CD14-positive monocyte (primary cell): ENCODE results near the gene TTC21A. TPM values are rescaled to one million over a fixed set of nuclear protein-coding genes. Genes with fewer than 3 reads are reported as not detected.

Source experiments
- DNase-seq, 3 donors: peaks; one replicate each; pipeline ENCODE4 v3.0.0-alpha.2; 2011 to 2022
- H2AFZ ChIP-seq: 2 replicates; pipeline ENCODE4 v1.6.0; 2012; ENCODE audit warnings: mild to moderate bottlenecking, low read depth, low read length, inconsistent platforms; ENCODE audit not compliant: insufficient read depth, poor library complexity, severe bottlenecking
- H3K27ac ChIP-seq, 2 donors: 1 replicate in 1 of 2; 2 replicates in 1 of 2; pipeline ENCODE4 v1.5.1; 2012 to 2013; ENCODE audit warnings: low read length in 2 of 2, control low read depth in 1 of 2, inconsistent platforms in 1 of 2, low read depth in 1 of 2, mild to moderate bottlenecking in 1 of 2
- H3K27me3 ChIP-seq, 2 donors: one replicate each; pipeline versions ENCODE4 v1.6.0 to v1.6.1; 2011 to 2013; ENCODE audit warnings: low read length in 2 of 2; ENCODE audit not compliant: control insufficient read depth in 2 of 2, insufficient read depth in 2 of 2
- H3K36me3 ChIP-seq, 2 donors: replicated peaks in 1 of 2; 1 replicate in 1 of 2; 2 replicates in 1 of 2; pipeline versions ENCODE4 v1.5.1 to v1.6.1; 2012 to 2013; ENCODE audit warnings: low read length in 2 of 2, control low read depth in 1 of 2, inconsistent platforms in 1 of 2, mild to moderate bottlenecking in 1 of 2; ENCODE audit not compliant: insufficient read depth in 2 of 2, control insufficient read depth in 1 of 2
- H3K4me1 ChIP-seq, 2 donors: 1 replicate in 1 of 2; 2 replicates in 1 of 2; pipeline versions ENCODE4 v1.5.1 to v1.6.1; 2012 to 2013; ENCODE audit warnings: low read length in 2 of 2, control low read depth in 1 of 2, inconsistent platforms in 1 of 2, mild to moderate bottlenecking in 1 of 2, moderate library complexity in 1 of 2; ENCODE audit not compliant: insufficient read depth in 2 of 2, control insufficient read depth in 1 of 2
- H3K4me2 ChIP-seq: replicated peaks from 2 replicates; pipeline ENCODE3; 2012; ENCODE audit warnings: low read length, moderate library complexity, mild to moderate bottlenecking; ENCODE audit not compliant: poor library complexity, severe bottlenecking; ENCODE audit errors: extremely low read depth
- H3K4me3 ChIP-seq, 3 experiments: fragments of 200-600 bp in 1 of 3; sonication (generic) in 1 of 3; replicated peaks in 1 of 3; 1 replicate in 2 of 3; 2 replicates in 1 of 3; pipeline ENCODE4 v1.5.1; 2011 to 2013; ENCODE audit warnings: low read length in 3 of 3, mild to moderate bottlenecking in 3 of 3, control low read depth in 2 of 3, low read depth in 2 of 3, inconsistent platforms in 1 of 3, moderate library complexity in 1 of 3
- H3K79me2 ChIP-seq: 2 replicates; pipeline ENCODE4 v1.6.0; 2012; ENCODE audit warnings: mild to moderate bottlenecking, control low read depth, inconsistent platforms, low read length, moderate library complexity; ENCODE audit not compliant: insufficient read depth
- H3K9ac ChIP-seq: 2 replicates; pipeline ENCODE4 v1.6.0; 2017; ENCODE audit warnings: low read length, mild to moderate bottlenecking; ENCODE audit not compliant: insufficient read depth, poor library complexity, severe bottlenecking
- H3K9me3 ChIP-seq, 2 donors: replicated peaks in 1 of 2; 1 replicate in 1 of 2; 2 replicates in 1 of 2; pipeline versions ENCODE4 v1.5.1 to v1.6.1; 2012 to 2013; ENCODE audit warnings: low read length in 2 of 2, control low read depth in 1 of 2; ENCODE audit not compliant: control insufficient read depth in 1 of 2, insufficient read depth in 1 of 2
- H4K20me1 ChIP-seq: 2 replicates; pipeline ENCODE4 v1.6.0; 2012; ENCODE audit warnings: mild to moderate bottlenecking, low read length, control low read depth, moderate library complexity; ENCODE audit not compliant: insufficient read depth
- H3K27ac Mint-ChIP-seq, 7 donors: one replicate each; pipeline ENCODE4 v1.8.0; 2020; ENCODE audit warnings: mild to moderate bottlenecking in 7 of 7, mixed read lengths in 7 of 7, moderate library complexity in 6 of 7, inconsistent platforms in 2 of 7
- H3K27me3 Mint-ChIP-seq, 3 donors: one replicate each; pipeline ENCODE4 v1.8.0; 2021 to 2022; ENCODE audit warnings: low read depth in 3 of 3, mild to moderate bottlenecking in 3 of 3, mixed read lengths in 3 of 3, moderate library complexity in 3 of 3, inconsistent platforms in 1 of 3
- H3K36me3 Mint-ChIP-seq, 2 donors: one replicate each; pipeline ENCODE4 v1.8.0; 2020; ENCODE audit warnings: mixed read lengths in 2 of 2, inconsistent platforms in 1 of 2, mild to moderate bottlenecking in 1 of 2
- H3K4me1 Mint-ChIP-seq: one replicate; pipeline ENCODE4 v1.8.0; 2020; ENCODE audit warnings: mild to moderate bottlenecking, mixed read lengths
- H3K4me3 Mint-ChIP-seq, 2 donors: one replicate each; pipeline ENCODE4 v1.8.0; 2020; ENCODE audit warnings: mild to moderate bottlenecking in 2 of 2, mixed read lengths in 2 of 2, moderate library complexity in 1 of 2
- H3K9me3 Mint-ChIP-seq, 7 donors: one replicate each; pipeline ENCODE4 v1.8.0; 2020 to 2022; ENCODE audit warnings: mixed read lengths in 7 of 7, mild to moderate bottlenecking in 6 of 7, moderate library complexity in 6 of 7, inconsistent platforms in 2 of 7
- WGBS: methylation state at CpG from one replicate; pipeline ENCODE4 v1.1.5; 2013; ENCODE audit warnings: missing lambda C conversion rate; ENCODE audit not compliant: insufficient coverage; 5-methylcytosine and 5-hydroxymethylcytosine counted together
- intact Hi-C, 2 donors: fragments of 100-400 bp; cut with micrococcal nuclease; formaldehyde crosslinking; loops; one replicate each; pipeline versions ENCODE4 v1.15.0 to v1.15.1; 2023
- polyA plus RNA-seq, 3 donors: library from polyadenylated mRNA; depleted of rRNA in 1 of 3; unstranded in 2 of 3; stranded (reverse) in 1 of 3; fragments of 300-500 nt in 2 of 3; fragments of >200 nt in 1 of 3; fragmentation: Illumina TruSeq in 2 of 3; gene quantifications; 1 replicate in 2 of 3; 2 replicates in 1 of 3; pipeline ENCODE4 v1.2.3, GENCODE V29; 2012 to 2021
- TF ChIP-seq, protein P1 (sequence below): fragments of 200-600 bp; IDR thresholded peaks from one replicate; pipeline ENCODE4 v1.8.0; 2022; ENCODE audit warnings: antibody characterized with exemption, mild to moderate bottlenecking

The TTC21A gene
- polyA plus RNA-seq, 3 donors: 0.67 to 12.9 (median 2.2) TPM

DNA sequence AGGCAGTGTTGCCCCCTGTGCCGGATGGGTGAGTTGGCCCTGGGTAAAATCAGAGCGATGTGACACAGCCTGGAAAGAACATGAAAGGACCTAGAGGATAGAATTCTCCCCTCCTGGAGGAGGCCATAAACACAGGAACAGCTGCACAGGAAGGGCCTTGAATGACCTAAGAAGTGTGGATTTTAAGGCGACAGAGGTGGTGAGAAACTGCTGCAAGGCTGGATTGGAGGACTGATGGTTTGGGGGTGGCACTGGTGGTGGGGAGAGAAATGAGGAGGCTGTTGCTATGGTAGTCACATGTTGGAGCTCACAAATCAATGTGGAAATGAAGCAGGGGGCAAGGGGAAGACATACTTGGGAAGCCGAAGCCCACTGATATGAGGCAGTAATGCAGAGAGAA, 71.1 kb downstream of the TTC21A start:
- H3K9ac ChIP-seq: no peak overlapping the region
- WGBS: 89% methylated on average over 3 of the region's 4 CpGs
- peaks cover 5 to 8% of the 10 kb centered on the region in 2 donors for H3K27me3 ChIP-seq
- no peak overlapping the region for H3K27ac ChIP-seq
- Mint-ChIP-seq H3K27me3 (peaks cover 16 to 19% (median 19%) of the 10 kb centered on the region in 3 donors), H3K36me3 (peaks cover 3 to 10% of the 10 kb centered on the region in 2 donors), H3K9me3 (peaks cover 0 to 3% (median 0%) of the 10 kb centered on the region in 7 donors), H3K4me1 (peaks cover 31% of the 10 kb centered on the region), H3K4me3 (peak overlapping the region; percentile 55 to 71), H3K27ac (peak overlapping the region in 6 of 7 donors; percentile 55 to 93 (median 87))
- H3K4me1 ChIP-seq: peaks cover 24 to 31% of the 10 kb centered on the region in 2 donors
- TF ChIP-seq, protein P1, sequence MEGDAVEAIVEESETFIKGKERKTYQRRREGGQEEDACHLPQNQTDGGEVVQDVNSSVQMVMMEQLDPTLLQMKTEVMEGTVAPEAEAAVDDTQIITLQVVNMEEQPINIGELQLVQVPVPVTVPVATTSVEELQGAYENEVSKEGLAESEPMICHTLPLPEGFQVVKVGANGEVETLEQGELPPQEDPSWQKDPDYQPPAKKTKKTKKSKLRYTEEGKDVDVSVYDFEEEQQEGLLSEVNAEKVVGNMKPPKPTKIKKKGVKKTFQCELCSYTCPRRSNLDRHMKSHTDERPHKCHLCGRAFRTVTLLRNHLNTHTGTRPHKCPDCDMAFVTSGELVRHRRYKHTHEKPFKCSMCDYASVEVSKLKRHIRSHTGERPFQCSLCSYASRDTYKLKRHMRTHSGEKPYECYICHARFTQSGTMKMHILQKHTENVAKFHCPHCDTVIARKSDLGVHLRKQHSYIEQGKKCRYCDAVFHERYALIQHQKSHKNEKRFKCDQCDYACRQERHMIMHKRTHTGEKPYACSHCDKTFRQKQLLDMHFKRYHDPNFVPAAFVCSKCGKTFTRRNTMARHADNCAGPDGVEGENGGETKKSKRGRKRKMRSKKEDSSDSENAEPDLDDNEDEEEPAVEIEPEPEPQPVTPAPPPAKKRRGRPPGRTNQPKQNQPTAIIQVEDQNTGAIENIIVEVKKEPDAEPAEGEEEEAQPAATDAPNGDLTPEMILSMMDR: no peak
- H3K79me2 ChIP-seq: no peaks in the 10 kb centered on the region
- peak overlapping the region; percentile 86 for H3K4me2 ChIP-seq
- no peak overlapping the region for H2AFZ ChIP-seq
- no peaks in the 10 kb centered on the region for H4K20me1 ChIP-seq
- peak overlapping the region in 1 of 3 experiments; percentile 79 for H3K4me3 ChIP-seq
- no peak for DNase-seq
- H3K36me3 ChIP-seq: no peaks in the 10 kb centered on the region
- H3K9me3 ChIP-seq: no peaks in the 10 kb centered on the region
- intact Hi-C loops: loop anchor here (5.0 kb wide), 2 partner anchors 36 to 71 kb away; partner anchors contain the start of genes GORASP1 (in 1 of the 2) and TTC21A (in 1 of the 2)

DNA sequence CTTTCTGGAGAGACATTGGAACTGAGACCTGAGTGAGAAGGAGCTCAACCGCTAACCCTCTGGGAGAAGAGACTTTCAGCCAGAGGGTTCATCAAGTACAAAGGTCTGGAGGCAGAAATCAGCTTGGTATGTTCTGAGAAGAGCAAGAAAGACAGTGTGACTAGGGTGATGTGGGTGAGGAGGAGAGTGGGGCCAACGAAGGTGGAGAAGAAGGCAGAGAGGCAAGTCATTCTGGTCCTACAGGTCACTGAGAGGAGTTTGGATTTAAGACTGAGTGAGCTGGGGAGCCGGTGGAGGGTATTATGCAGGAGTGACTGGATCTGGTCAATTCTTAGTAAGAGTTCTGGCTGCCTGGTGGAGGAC, 72.7 kb downstream of the TTC21A start:
- Histone ChIP-seq H3K4me3 (peak overlapping the region in 2 of 3 experiments; percentile 29 to 76), H3K79me2 (no peaks in the 10 kb centered on the region), H3K4me1 (peaks cover 24 to 31% of the 10 kb centered on the region in 2 donors), H3K36me3 (no peaks in the 10 kb centered on the region), H4K20me1 (no peaks in the 10 kb centered on the region), H3K27ac (no peak overlapping the region), H3K27me3 (peaks cover 5 to 8% of the 10 kb centered on the region in 2 donors), H3K9me3 (no peaks in the 10 kb centered on the region), H3K9ac (no peak overlapping the region), H2AFZ (peak overlapping the region; percentile 62), H3K4me2 (peak overlapping the region; percentile 78)
- Mint-ChIP-seq H3K4me1 (peaks cover 31% of the 10 kb centered on the region), H3K27me3 (peaks cover 13 to 19% (median 19%) of the 10 kb centered on the region in 3 donors), H3K36me3 (peaks cover 3 to 10% of the 10 kb centered on the region in 2 donors), H3K4me3 (peak overlapping the region; percentile 71 to 94), H3K9me3 (peaks cover 0 to 2% (median 0%) of the 10 kb centered on the region in 7 donors), H3K27ac (peak overlapping the region in 3 of 7 donors; percentile 62 to 87 (median 76))
- TF ChIP-seq, protein P1: no peak
- 52% methylated on average over 3 of the region's 3 CpGs for WGBS
- DNase-seq: no peak
- intact Hi-C loops: loop anchor here (5.0 kb wide), 2 partner anchors 33 to 73 kb away; partner anchors contain the start of genes GORASP1 (in 1 of the 2) and TTC21A (in 1 of the 2)
